ENCODE data around the gene CACNA1C.

Gene CACNA1C

GRCh38 chr12:2638273-2639019 lies 585.7 kb downstream of the CACNA1C start:
- H3K4me3 ChIP-seq, result no peak overlapping the region
- no peak overlapping the region for H3K27ac ChIP-seq
- no peaks in the 10 kb centered on the region for H3K27me3 ChIP-seq
- H3K36me3 ChIP-seq, result no peaks in the 10 kb centered on the region
- peak overlapping the region in 7 of 11 experiments; percentile 45 to 65 (median 55); a peak in 12 of 22 replicates for H3K4me2 ChIP-seq
- no peak overlapping the region for H3K9ac ChIP-seq
- H3K9me3 ChIP-seq (replicated peaks in 1 of 11), result no peaks in the 10 kb centered on the region
- no peaks in the 10 kb centered on the region; a peak in 1 of 22 replicates for H4K20me1 ChIP-seq
- TF ChIP-seq Cebpa-rat (IDR thresholded peaks at IDR 0.05), result no peak
- H3K4me1 ChIP-seq, result peaks cover 16 to 45% (median 30%) of the 10 kb centered on the region in 10 experiments

DNA sequence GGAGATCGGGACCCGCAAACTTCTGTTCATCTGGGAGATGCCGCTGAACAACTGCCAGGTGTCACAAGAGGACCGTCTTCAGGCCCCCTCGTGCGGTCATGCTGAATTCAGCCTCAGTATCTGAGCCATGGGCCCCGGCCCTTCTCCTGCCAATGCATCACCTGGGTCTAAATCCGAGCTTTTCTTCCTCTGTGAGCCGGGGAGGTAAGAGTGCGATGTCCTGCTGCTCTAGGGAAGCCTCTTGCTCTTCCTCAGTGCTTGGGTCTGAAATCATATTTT lies 586.2 kb downstream of the CACNA1C start:
- no peak for TF ChIP-seq Cebpa-rat (IDR thresholded peaks at IDR 0.05)
- no peak overlapping the region for H3K4me3 ChIP-seq
- H4K20me1 ChIP-seq, result no peaks in the 10 kb centered on the region; a peak in 1 of 22 replicates
- H3K4me1 ChIP-seq, result peaks cover 21 to 42% (median 32%) of the 10 kb centered on the region in 10 experiments
- H3K9ac ChIP-seq, result no peak overlapping the region
- H3K27ac ChIP-seq, result no peak overlapping the region
- H3K36me3 ChIP-seq, result no peaks in the 10 kb centered on the region
- no peaks in the 10 kb centered on the region for H3K9me3 ChIP-seq (replicated peaks in 1 of 11)
- no peaks in the 10 kb centered on the region for H3K27me3 ChIP-seq
- H3K4me2 ChIP-seq, result peak overlapping the region in 9 of 11 experiments; percentile 25 to 65 (median 55); a peak in 15 of 22 replicates

DNA sequence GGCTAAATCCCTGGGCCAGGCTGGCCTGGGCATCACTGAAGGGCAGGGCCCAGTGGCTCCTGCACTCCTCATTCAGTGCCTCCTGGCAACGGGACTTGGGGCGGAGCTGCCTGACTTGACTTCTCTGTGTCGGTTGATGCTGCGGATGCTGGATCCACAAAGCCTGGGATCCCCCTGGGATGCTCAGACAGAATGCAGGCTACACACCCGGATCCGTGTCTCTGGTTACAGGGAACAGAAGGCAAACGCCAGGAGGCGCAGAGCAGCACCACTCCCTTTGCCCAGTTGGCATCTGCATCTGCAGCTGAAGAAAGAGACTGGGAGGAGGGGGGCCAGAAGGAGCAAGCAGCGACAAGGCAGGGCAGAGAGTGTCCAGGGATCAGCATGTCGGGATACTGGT lies 587.5 kb downstream of the CACNA1C start:
- Histone ChIP-seq H3K9ac (no peak overlapping the region), H3K9me3 (replicated peaks in 1 of 11) (no peaks in the 10 kb centered on the region), H3K27ac (peak overlapping the region in 2 of 11 experiments; percentile 29 to 31; a peak in 2 of 22 replicates), H3K4me2 (peak overlapping the region in 10 of 11 experiments; percentile 25 to 65 (median 60); a peak in 18 of 22 replicates), H3K4me1 (peaks cover 34 to 48% (median 41%) of the 10 kb centered on the region in 10 experiments), H3K4me3 (no peak overlapping the region), H3K36me3 (no peaks in the 10 kb centered on the region), H4K20me1 (no peaks in the 10 kb centered on the region; a peak in 1 of 22 replicates), H3K27me3 (peaks cover 0 to 6% (median 0%) of the 10 kb centered on the region in 11 experiments; a peak in 4 of 22 replicates)
- no peak for TF ChIP-seq Cebpa-rat (IDR thresholded peaks at IDR 0.05)

DNA sequence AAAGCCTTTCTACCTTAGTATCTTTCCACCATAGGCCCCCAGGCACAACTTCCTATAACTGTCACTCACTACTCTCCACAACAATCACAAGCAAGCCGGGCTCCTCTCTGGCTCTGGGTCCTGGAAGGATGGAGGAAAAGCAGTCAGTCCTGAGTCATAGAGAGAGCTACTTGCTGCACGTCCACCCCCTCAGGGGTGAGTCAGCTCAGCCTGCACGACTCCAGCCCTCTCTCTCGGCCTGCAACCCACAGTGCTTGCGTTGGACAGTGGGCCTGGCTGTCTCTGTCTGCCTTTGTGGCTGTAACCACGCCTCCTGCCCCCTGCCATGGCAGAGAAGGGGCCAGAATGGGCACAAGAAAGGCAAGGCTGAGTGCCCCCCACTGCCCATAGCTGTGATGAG lies 587.9 kb downstream of the CACNA1C start:
- peaks cover 0 to 10% (median 0%) of the 10 kb centered on the region in 11 experiments; a peak in 4 of 22 replicates for H3K27me3 ChIP-seq
- H3K27ac ChIP-seq, result peak overlapping the region in 3 of 11 experiments; percentile 24 to 50 (median 37); a peak in 4 of 22 replicates
- H3K4me2 ChIP-seq, result peak overlapping the region in 9 of 11 experiments; percentile 25 to 65 (median 61); a peak in 13 of 22 replicates

DNA sequence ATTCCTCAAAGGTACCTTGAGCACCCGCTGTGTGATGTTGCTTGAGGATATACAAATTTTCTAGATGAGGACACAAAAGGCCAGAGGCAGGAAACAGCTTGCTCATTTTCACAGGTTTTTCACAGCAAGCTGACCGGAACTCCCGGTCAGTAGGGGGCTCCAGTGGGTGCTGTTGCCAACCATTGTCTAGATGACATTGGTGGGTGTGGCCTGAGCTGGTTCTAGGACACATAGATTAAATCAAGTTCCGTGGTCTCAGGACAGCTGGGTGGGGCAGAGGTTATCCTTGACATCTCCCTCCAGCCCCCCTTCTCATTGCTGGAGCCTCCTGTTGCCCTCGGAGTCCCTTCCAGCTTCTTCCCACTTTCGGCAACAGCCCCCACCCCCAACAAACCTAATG lies 588.4 kb downstream of the CACNA1C start:
- Histone ChIP-seq H3K4me3 (no peak overlapping the region), H3K27ac (peak overlapping the region in 3 of 11 experiments; percentile 24 to 50 (median 37); a peak in 4 of 22 replicates), H3K4me2 (peak overlapping the region in 5 of 11 experiments; percentile 49 to 65 (median 63); a peak in 9 of 22 replicates)

More for the DNA sequence above, 587.9 kb downstream of the CACNA1C start:
- H3K9me3 ChIP-seq (replicated peaks in 1 of 11), result no peaks in the 10 kb centered on the region
- no peaks in the 10 kb centered on the region; a peak in 1 of 22 replicates for H4K20me1 ChIP-seq
- TF ChIP-seq Cebpa-rat (IDR thresholded peaks at IDR 0.05), result no peak
- peak overlapping the region in 1 of 11 experiments; percentile 33; a peak in 2 of 22 replicates for H3K9ac ChIP-seq
- H3K4me3 ChIP-seq, result no peak overlapping the region
- H3K36me3 ChIP-seq, result no peaks in the 10 kb centered on the region
- peaks cover 38 to 53% (median 46%) of the 10 kb centered on the region in 10 experiments for H3K4me1 ChIP-seq

GRCh38 chr12:2641761-2642160 lies 589.0 kb downstream of the CACNA1C start:
- TF ChIP-seq Cebpa-rat (IDR thresholded peaks at IDR 0.05), result no peak
- H3K9ac ChIP-seq, result no peak overlapping the region
- peaks cover 0 to 10% (median 0%) of the 10 kb centered on the region in 11 experiments; a peak in 4 of 22 replicates for H3K27me3 ChIP-seq
- no peaks in the 10 kb centered on the region for H3K36me3 ChIP-seq
- H3K27ac ChIP-seq, result no peak overlapping the region
- H4K20me1 ChIP-seq, result no peaks in the 10 kb centered on the region; a peak in 1 of 22 replicates
- H3K9me3 ChIP-seq (replicated peaks in 1 of 11), result no peaks in the 10 kb centered on the region
- H3K4me2 ChIP-seq, result peak overlapping the region in 6 of 11 experiments; percentile 3 to 65 (median 25); a peak in 5 of 22 replicates
- no peak overlapping the region for H3K4me3 ChIP-seq
- H3K4me1 ChIP-seq, result peaks cover 44 to 61% (median 49%) of the 10 kb centered on the region in 10 experiments

More for the DNA sequence above, 588.4 kb downstream of the CACNA1C start:
- peaks cover 0 to 10% (median 0%) of the 10 kb centered on the region in 11 experiments; a peak in 4 of 22 replicates for H3K27me3 ChIP-seq
- no peak for TF ChIP-seq Cebpa-rat (IDR thresholded peaks at IDR 0.05)
- H3K9ac ChIP-seq, result no peak overlapping the region; a peak in 1 of 22 replicates
- H3K4me1 ChIP-seq, result peaks cover 43 to 57% (median 49%) of the 10 kb centered on the region in 10 experiments
- H3K36me3 ChIP-seq, result no peaks in the 10 kb centered on the region
- no peaks in the 10 kb centered on the region; a peak in 1 of 22 replicates for H4K20me1 ChIP-seq
- no peaks in the 10 kb centered on the region for H3K9me3 ChIP-seq (replicated peaks in 1 of 11)

DNA sequence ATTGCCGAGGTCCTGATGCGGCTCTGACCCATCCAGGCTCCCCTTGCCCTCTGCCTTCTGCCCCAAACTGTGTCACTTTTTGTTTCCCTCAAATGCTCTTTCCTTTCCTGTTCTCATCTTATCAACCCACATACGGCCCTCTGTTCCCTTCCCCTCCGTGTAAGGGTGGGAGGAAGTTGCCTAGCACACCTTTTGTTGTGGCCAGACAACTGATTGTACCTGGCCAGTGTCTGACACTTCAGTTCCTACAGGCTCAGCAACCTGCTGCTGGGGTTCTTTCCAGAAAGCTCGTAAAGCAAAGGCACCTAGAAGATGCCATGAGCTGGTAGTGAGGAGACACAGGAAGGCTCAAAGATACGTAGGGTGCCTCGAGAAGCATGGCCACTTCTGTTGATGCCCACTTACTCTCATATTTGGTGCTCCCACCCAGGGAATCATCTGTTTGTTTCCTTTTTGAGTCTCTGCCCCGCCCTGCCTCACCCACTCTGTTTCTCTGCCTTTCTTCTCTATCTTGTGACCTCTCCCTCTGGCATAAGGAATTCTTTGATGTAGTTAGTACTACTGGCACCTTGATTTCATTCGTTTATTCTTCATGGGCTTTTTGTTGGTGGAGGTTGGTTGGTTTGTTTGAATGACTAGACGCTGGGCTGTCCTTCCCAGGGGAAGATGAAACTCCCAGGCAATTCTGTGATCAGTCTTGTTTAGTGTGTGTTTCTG lies 589.5 kb downstream of the CACNA1C start:
- H3K36me3 ChIP-seq, result no peaks in the 10 kb centered on the region
- no peak overlapping the region for H3K4me3 ChIP-seq
- no peak overlapping the region for H3K9ac ChIP-seq
- H3K9me3 ChIP-seq (replicated peaks in 1 of 11), result no peaks in the 10 kb centered on the region
- H3K4me2 ChIP-seq, result peak overlapping the region in 5 of 11 experiments; percentile 3 to 65 (median 15); a peak in 4 of 22 replicates
- peaks cover 0 to 10% (median 0%) of the 10 kb centered on the region in 11 experiments; a peak in 4 of 22 replicates for H3K27me3 ChIP-seq
- no peak for TF ChIP-seq Cebpa-rat (IDR thresholded peaks at IDR 0.05)
- H4K20me1 ChIP-seq, result no peaks in the 10 kb centered on the region; a peak in 1 of 22 replicates
- peaks cover 44 to 61% (median 48%) of the 10 kb centered on the region in 10 experiments for H3K4me1 ChIP-seq
- no peak overlapping the region for H3K27ac ChIP-seq

DNA sequence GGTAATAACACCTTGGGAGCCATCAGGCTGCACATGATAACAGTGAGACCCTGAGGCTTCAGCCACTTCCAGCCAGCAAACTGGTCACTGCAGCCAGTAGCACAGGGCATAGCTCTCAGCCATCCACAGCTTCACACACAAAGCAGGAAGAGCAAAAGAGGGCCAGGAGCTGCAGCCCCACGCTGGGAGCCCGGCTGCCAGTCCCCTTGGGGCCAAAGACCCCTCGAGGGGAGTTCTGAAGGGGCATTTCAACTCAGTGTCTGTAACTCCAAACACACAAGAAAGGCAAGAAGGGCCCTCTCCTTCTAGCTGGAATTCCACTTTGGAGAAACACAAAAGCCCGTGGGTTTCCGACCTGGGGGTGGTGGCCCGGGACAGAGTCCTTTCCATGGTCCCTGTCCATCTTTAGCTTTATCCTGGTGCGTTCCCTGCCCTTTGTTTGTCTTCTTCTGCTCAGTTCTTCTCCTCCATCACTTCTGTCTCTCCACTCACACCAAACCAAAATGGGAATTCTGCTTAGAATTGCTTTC lies 590.2 kb downstream of the CACNA1C start:
- Histone ChIP-seq H3K9ac (no peak overlapping the region), H3K4me3 (no peak overlapping the region), H3K27me3 (peaks cover 0 to 10% (median 0%) of the 10 kb centered on the region in 11 experiments; a peak in 4 of 22 replicates), H3K27ac (no peak overlapping the region), H4K20me1 (no peaks in the 10 kb centered on the region), H3K9me3 (replicated peaks in 1 of 11) (no peaks in the 10 kb centered on the region), H3K36me3 (no peaks in the 10 kb centered on the region), H3K4me2 (no peak overlapping the region), H3K4me1 (peaks cover 44 to 61% (median 48%) of the 10 kb centered on the region in 10 experiments)
- no peak for TF ChIP-seq Cebpa-rat (IDR thresholded peaks at IDR 0.05)
